H1 (cell line): ENCODE results near the gene MTIF2. TPM values are rescaled to one million over a fixed set of nuclear protein-coding genes. Genes with fewer than 3 reads are reported as not detected.

Experiments used
- polyA plus RNA-seq, 7 experiments: library from polyadenylated mRNA; depleted of rRNA in 3 of 7; stranded (reverse) in 5 of 7; unstranded in 2 of 7; fragments of >200 nt in 5 of 7; fragments of 200-250 nt in 2 of 7; gene quantifications; 1 replicate in 5 of 7; 2 replicates in 1 of 7; 4 replicates in 1 of 7; pipeline versions ENCODE4 v1.2.1 to v1.2.3, GENCODE V29; 2011 to 2013; ENCODE audit warnings: missing spikeins in 2 of 7, mixed read lengths in 2 of 7
- small RNA-seq: library from polyadenylated mRNA; stranded (forward); fragments of <200 nt; extraction: miRNeasy Mini kit (QIAGEN cat#:217004); gene quantifications from one replicate; pipeline ENCODE3, GENCODE V24; 2013; ENCODE audit not compliant: insufficient read depth
- total RNA-seq: library from RNA; stranded (reverse); fragmentation: NEBNext Ultra II Directional; extraction: Animal tissue kit (Norgen Biotek cat#: 25700); gene quantifications from 2 replicates; pipeline ENCODE4 v1.2.1, GENCODE V29; 2021

MTIF2 gene
- total and polyA plus RNA-seq, 2 of the 8 experiments (the other 6 are each of a cell fraction or from before 2014, with no cell fraction given), result 11.0 to 36.0 TPM

Small RNAs within 50 kb of the gene (small RNA-seq; reads per million reads assigned to genes)
- not detected for gene RF00019

Other genes with a start within 250 kb of the MTIF2 start
- gene RTN4, start 218.8 kb downstream of the MTIF2 start, total RNA-seq, result 240 and 242 TPM in 2 replicates
- 113 and 179 TPM in 2 replicates for gene RTN4, start 218.8 kb downstream of the MTIF2 start, polyA plus RNA-seq (2011; rRNA removed)
- 7.2 and 10.8 TPM in 2 replicates for gene CLHC1, start 36.9 kb downstream of the MTIF2 start, total RNA-seq
- gene CLHC1, start 36.9 kb downstream of the MTIF2 start, polyA plus RNA-seq (2011; rRNA removed), result 2.3 and 2.6 TPM in 2 replicates
- 1,427 and 1,431 TPM in 2 replicates for gene RPS27A, start 36.5 kb downstream of the MTIF2 start, total RNA-seq
- 908 and 1,682 TPM in 2 replicates for gene RPS27A, start 36.5 kb downstream of the MTIF2 start, polyA plus RNA-seq (2011; rRNA removed)
- 91.4 and 98.0 TPM in 2 replicates for gene CCDC88A, start 150.6 kb upstream of the MTIF2 start, total RNA-seq
- 22.9 and 27.0 TPM in 2 replicates for gene CCDC88A, start 150.6 kb upstream of the MTIF2 start, polyA plus RNA-seq (2011; rRNA removed)